H1 (cell line): ENCODE results near the gene WBP11. TPM values are rescaled to one million over a fixed set of nuclear protein-coding genes. Genes with fewer than 3 reads are reported as not detected.

ENCODE experiments used
- CTCF ChIA-PET: fragments of 300-600 bp; sonication (Branson Sonifier 250); formaldehyde crosslinking; loops from one replicate; lab custom pipeline; 2021; ENCODE audit not compliant: partially characterized antibody; lab: Charles Lee
- POLR2A ChIA-PET: fragments of 300-600 bp; sonication (Branson Sonifier 250); formaldehyde crosslinking; loops from one replicate; lab custom pipeline; 2021; ENCODE audit warnings: inconsistent platforms; ENCODE audit not compliant: partially characterized antibody; lab: Charles Lee
- DNase-seq, 2 experiments: peaks; one replicate each; pipeline versions ENCODE4 v3.0.0 to v3.0.0-alpha.2; 2010 to 2022; ENCODE audit warnings: low spot score in 2 of 2, low read depth in 1 of 2, mixed read lengths in 1 of 2
- FAIRE-seq: peaks from 2 replicates; lab custom pipeline; 2011; peaks lifted over from hg19 to GRCh38; lab: Jason Lieb, UNC
- H2AFZ ChIP-seq: 2 replicates; pipeline ENCODE4 v1.8.1; 2012; ENCODE audit warnings: low read length, inconsistent platforms
- H2AK5ac ChIP-seq: 2 replicates; pipeline ENCODE4 v1.6.1; 2013; ENCODE audit warnings: low read depth, low read length
- H2BK120ac ChIP-seq: replicated peaks from 2 replicates; pipeline ENCODE3; 2013; ENCODE audit warnings: low read depth, low read length, inconsistent platforms
- H2BK12ac ChIP-seq: 2 replicates; pipeline ENCODE4 v1.6.1; 2013; ENCODE audit warnings: low read depth, low read length
- H2BK15ac ChIP-seq: 2 replicates; pipeline ENCODE4 v1.6.1; 2013; ENCODE audit warnings: low read length
- H2BK20ac ChIP-seq: 2 replicates; pipeline ENCODE4 v1.6.1; 2013; ENCODE audit warnings: low read length
- H2BK5ac ChIP-seq: 2 replicates; pipeline ENCODE4 v1.6.1; 2013; ENCODE audit warnings: low read depth, low read length
- H3K14ac ChIP-seq: 2 replicates; pipeline ENCODE4 v1.6.1; 2013; ENCODE audit warnings: inconsistent platforms; ENCODE audit not compliant: insufficient read length
- H3K18ac ChIP-seq: 2 replicates; pipeline ENCODE4 v1.6.1; 2013; ENCODE audit warnings: low read length; ENCODE audit errors: extremely low read depth
- H3K23ac ChIP-seq: 2 replicates; pipeline ENCODE4 v1.6.1; 2013; ENCODE audit warnings: inconsistent platforms; ENCODE audit not compliant: insufficient read length
- H3K23me2 ChIP-seq: 2 replicates; pipeline ENCODE4 v1.6.1; 2013; ENCODE audit warnings: low read depth, low read length
- H3K27ac ChIP-seq: 2 replicates; pipeline ENCODE4 v1.6.1; 2011; ENCODE audit warnings: low read depth, low read length, inconsistent platforms
- H3K27me3 ChIP-seq, 4 experiments: replicated peaks in 1 of 4; 1 replicate in 1 of 4; 2 replicates in 3 of 4; pipeline versions ENCODE4 v1.6.1 to v1.8.1; 2011 to 2013; ENCODE audit warnings: low read length in 3 of 4, mild to moderate bottlenecking in 3 of 4, inconsistent platforms in 2 of 4, mixed read lengths in 2 of 4, moderate library complexity in 1 of 4; ENCODE audit not compliant: control insufficient read depth in 3 of 4, insufficient read depth in 3 of 4; ENCODE audit errors: extremely low read depth in 1 of 4
- H3K36me3 ChIP-seq, 4 experiments: 2 replicates each; pipeline versions ENCODE4 v1.6.1 to v1.8.1; 2011 to 2013; ENCODE audit warnings: mild to moderate bottlenecking in 4 of 4, low read length in 3 of 4, moderate library complexity in 2 of 4, control low read depth in 1 of 4, inconsistent platforms in 1 of 4; ENCODE audit not compliant: insufficient read depth in 4 of 4, control insufficient read depth in 2 of 4
- H3K4ac ChIP-seq: replicated peaks from 2 replicates; pipeline ENCODE3; 2013; ENCODE audit warnings: low read length, low read depth, mixed read lengths, inconsistent platforms; ENCODE audit not compliant: insufficient read length
- H3K4me1 ChIP-seq, 4 experiments: replicated peaks in 1 of 4; 1 replicate in 1 of 4; 2 replicates in 3 of 4; pipeline versions ENCODE4 v1.6.1 to v1.8.1; 2011 to 2013; ENCODE audit warnings: low read length in 3 of 4, inconsistent platforms in 2 of 4, mixed read lengths in 1 of 4; ENCODE audit not compliant: insufficient read depth in 4 of 4, control insufficient read depth in 3 of 4
- H3K4me2 ChIP-seq, 2 experiments: 2 replicates each; pipeline versions ENCODE4 v1.6.1 to v1.8.1; 2011 to 2013; ENCODE audit warnings: low read depth in 2 of 2, low read length in 2 of 2, control low read depth in 1 of 2, inconsistent platforms in 1 of 2, mild to moderate bottlenecking in 1 of 2; ENCODE audit not compliant: insufficient read depth in 1 of 2
- H3K4me3 ChIP-seq, 4 experiments: fragments of 200-600, 300-600 bp in 1 of 4; sonication (generic), shearing (Covaris generic), sonication (Bioruptor Twin) in 1 of 4; 2 replicates each; pipeline versions ENCODE4 v1.5.1 to v1.8.1; 2011 to 2016; ENCODE audit warnings: low read length in 4 of 4, low read depth in 3 of 4, control low read depth in 2 of 4, inconsistent platforms in 2 of 4, mild to moderate bottlenecking in 2 of 4, mixed read lengths in 1 of 4, moderate library complexity in 1 of 4; ENCODE audit not compliant: insufficient read depth in 2 of 4; ENCODE audit errors: extremely low read depth in 1 of 4
- H3K56ac ChIP-seq: replicated peaks from 2 replicates; pipeline ENCODE3; 2013; ENCODE audit warnings: low read depth, mild to moderate bottlenecking, mixed read lengths, low read length, inconsistent platforms; ENCODE audit not compliant: insufficient read length
- H3K79me1 ChIP-seq: 2 replicates; pipeline ENCODE4 v1.6.1; 2013; ENCODE audit warnings: low read depth, low read length, control low read depth
- H3K79me2 ChIP-seq, 2 experiments: 2 replicates each; pipeline versions ENCODE4 v1.6.1 to v1.8.1; 2012 to 2013; ENCODE audit warnings: low read length in 2 of 2, mild to moderate bottlenecking in 2 of 2, inconsistent platforms in 1 of 2; ENCODE audit not compliant: insufficient read depth in 2 of 2, control insufficient read depth in 1 of 2
- H3K9ac ChIP-seq, 4 experiments: replicated peaks in 1 of 4; 1 replicate in 1 of 4; 2 replicates in 3 of 4; pipeline versions ENCODE4 v1.6.1 to v1.8.1; 2011 to 2013; ENCODE audit warnings: low read depth in 3 of 4, low read length in 3 of 4, control low read depth in 2 of 4, mild to moderate bottlenecking in 2 of 4, moderate library complexity in 2 of 4, inconsistent platforms in 1 of 4; ENCODE audit errors: extremely low read depth in 1 of 4
- H3K9me3 ChIP-seq, 2 experiments: 2 replicates each; pipeline versions ENCODE4 v1.6.1 to v1.8.1; 2012 to 2013; ENCODE audit warnings: mild to moderate bottlenecking in 2 of 2, moderate library complexity in 2 of 2, control low read depth in 1 of 2, inconsistent platforms in 1 of 2, low read depth in 1 of 2, low read length in 1 of 2, mixed read lengths in 1 of 2; ENCODE audit not compliant: insufficient read depth in 2 of 2
- H4K20me1 ChIP-seq, 2 experiments: replicated peaks in 1 of 2; 2 replicates each; pipeline versions ENCODE3 to v1.8.1; 2011 to 2013; ENCODE audit warnings: inconsistent platforms in 2 of 2, low read length in 2 of 2, mild to moderate bottlenecking in 1 of 2; ENCODE audit not compliant: insufficient read depth in 2 of 2, control insufficient read depth in 1 of 2
- H4K5ac ChIP-seq: 2 replicates; pipeline ENCODE4 v1.6.1; 2013; ENCODE audit warnings: low read length, low read depth, mixed read lengths, inconsistent platforms; ENCODE audit not compliant: insufficient read length
- H4K8ac ChIP-seq: 2 replicates; pipeline ENCODE4 v1.8.0; 2013; ENCODE audit warnings: mild to moderate bottlenecking, moderate library complexity, low read length, inconsistent platforms; ENCODE audit not compliant: insufficient read depth; ENCODE audit errors: extremely low read depth
- H4K91ac ChIP-seq: replicated peaks from 2 replicates; pipeline ENCODE3; 2013; ENCODE audit warnings: low read length, mixed read lengths, inconsistent platforms; ENCODE audit not compliant: insufficient read length
- CTBP2 ChIP-seq: IDR thresholded peaks from 2 replicates; pipeline ENCODE4 v1.7.0; 2011; ENCODE audit warnings: borderline replicate concordance, mild to moderate bottlenecking, moderate library complexity, mixed read lengths, low read length; ENCODE audit not compliant: insufficient read depth, insufficient read length
- EZH2 ChIP-seq: fragments of 200-600 bp; sonication (generic); IDR thresholded peaks from 2 replicates; pipeline ENCODE4 v1.7.1; 2012; ENCODE audit warnings: low read depth, mild to moderate bottlenecking, moderate library complexity, low read length, inconsistent platforms; ENCODE audit not compliant: severe bottlenecking
- JUND ChIP-seq: IDR thresholded peaks from 2 replicates; pipeline ENCODE4 v1.6.1; 2011; ENCODE audit warnings: mild to moderate bottlenecking, improper control_type of control experiment, low read length
- PHF8 ChIP-seq: fragments of 200-600 bp; sonication (generic); conservative IDR thresholded peaks from 2 replicates; pipeline ENCODE4 v1.7.1; 2012; ENCODE audit warnings: low read depth, mild to moderate bottlenecking, inconsistent platforms, low read length, moderate library complexity
- POU5F1 ChIP-seq: IDR thresholded peaks from 2 replicates; pipeline ENCODE4 v1.6.1; 2011; ENCODE audit warnings: low read depth, mild to moderate bottlenecking, low read length, moderate library complexity
- SIN3A ChIP-seq, 2 experiments: IDR thresholded peaks in 1 of 2; conservative IDR thresholded peaks in 1 of 2; 2 replicates each; pipeline ENCODE4 v1.6.1; 2011 to 2012; ENCODE audit warnings: low read length in 2 of 2, improper control_type of control experiment in 1 of 2, low read depth in 1 of 2, mild to moderate bottlenecking in 1 of 2
- USF2 ChIP-seq: IDR thresholded peaks from 2 replicates; pipeline ENCODE4 v1.6.1; 2011; ENCODE audit warnings: low read length, improper control_type of control experiment
- YY1 ChIP-seq: IDR thresholded peaks from 2 replicates; pipeline ENCODE4 v1.6.1; 2011; ENCODE audit warnings: low read depth, mild to moderate bottlenecking, low read length
- WGBS, 2 experiments: shearing (Covaris generic) in 1 of 2; methylation state at CpG; one replicate each; pipeline versions ENCODE4 v1.1.6 to v1.1.7; 2013 to 2015; ENCODE audit warnings: low lambda C conversion rate in 2 of 2, mixed read lengths in 2 of 2, inconsistent platforms in 1 of 2, low coverage in 1 of 2, missing lambda C conversion rate in 1 of 2; ENCODE audit not compliant: insufficient replicate concordance in 2 of 2, insufficient coverage in 1 of 2, insufficient read length in 1 of 2; ENCODE audit errors: extremely low coverage in 1 of 2, missing lambda C conversion rate in 1 of 2; 5-methylcytosine and 5-hydroxymethylcytosine counted together
- polyA plus RNA-seq, 7 experiments: library from polyadenylated mRNA; depleted of rRNA in 3 of 7; stranded (reverse) in 5 of 7; unstranded in 2 of 7; fragments of >200 nt in 5 of 7; fragments of 200-250 nt in 2 of 7; gene quantifications; 1 replicate in 5 of 7; 2 replicates in 1 of 7; 4 replicates in 1 of 7; pipeline versions ENCODE4 v1.2.1 to v1.2.3, GENCODE V29; 2011 to 2013; ENCODE audit warnings: missing spikeins in 2 of 7, mixed read lengths in 2 of 7
- total RNA-seq: library from RNA; stranded (reverse); fragmentation: NEBNext Ultra II Directional; extraction: Animal tissue kit (Norgen Biotek cat#: 25700); gene quantifications from 2 replicates; pipeline ENCODE4 v1.2.1, GENCODE V29; 2021

Gene WBP11
- total and polyA plus RNA-seq, 2 of the 8 experiments (the other 6 are each of a cell fraction or from before 2014, with no cell fraction given) = 22.1 to 134 TPM

GRCh38 chr12:14780859-14781258 lies 22.4 kb downstream of the WBP11 start:
- no peak overlapping the region for H2BK20ac ChIP-seq
- no peaks in the 10 kb centered on the region for H3K23me2 ChIP-seq
- DNase-seq (no peak), FAIRE-seq (no peak)
- no peak overlapping the region for H4K8ac ChIP-seq
- H4K5ac ChIP-seq = no peak overlapping the region
- H2BK15ac ChIP-seq = no peak overlapping the region
- no peak overlapping the region for H2BK5ac ChIP-seq
- no peak overlapping the region for H2BK120ac ChIP-seq
- no peak overlapping the region for H2BK12ac ChIP-seq
- peaks cover 0 to 14% (median 0%) of the 10 kb centered on the region in 4 experiments; a peak in 3 of 8 replicates for H3K36me3 ChIP-seq
- H3K9ac ChIP-seq = no peak overlapping the region
- H4K91ac ChIP-seq = peak overlapping the region; percentile 39
- H3K4me2 ChIP-seq = no peak overlapping the region
- no peak overlapping the region for H3K27ac ChIP-seq
- no peak overlapping the region for H3K18ac ChIP-seq
- POLR2A ChIA-PET = interaction anchor here (1.4 to 9.9 kb wide), 2 partner anchors 9 to 22 kb away, joined by 6 to 136 read pairs; partner anchors contain the start of genes C12orf60 and WBP11
- H3K79me2 ChIP-seq = peaks cover 0 to under 1% of the 10 kb centered on the region in 2 experiments; a peak in 2 of 4 replicates
- no peaks in the 10 kb centered on the region for H3K9me3 ChIP-seq
- CTCF ChIA-PET = interaction anchor here (1.0 to 3.4 kb wide), 5 partner anchors 11 to 214 kb away, joined by 3 to 12 read pairs (median 5); no protein-coding TSS in a partner anchor
- no peak overlapping the region for H3K23ac ChIP-seq
- no peak overlapping the region for H2AFZ ChIP-seq
- no peak overlapping the region for H3K14ac ChIP-seq
- no peak overlapping the region for H2AK5ac ChIP-seq
- no peaks in the 10 kb centered on the region for H3K27me3 ChIP-seq
- 82% methylated on average over 3 of the region's 3 CpGs; no CpG with 5 or more reads in 1 of the 2 experiments for WGBS, 2 experiments
- no peaks in the 10 kb centered on the region for H4K20me1 ChIP-seq
- H3K56ac ChIP-seq = no peak overlapping the region
- no peak overlapping the region for H3K4ac ChIP-seq
- no peak overlapping the region for H3K4me3 ChIP-seq
- H3K79me1 ChIP-seq = no peaks in the 10 kb centered on the region
- H3K4me1 ChIP-seq = peaks cover 0 to 3% (median 0%) of the 10 kb centered on the region in 4 experiments; a peak in 1 of 7 replicates
- TF ChIP-seq EZH2 (no peak), CTBP2 (no peak), YY1 (no peak), USF2 (no peak), SIN3A (conservative IDR thresholded peaks at IDR 0.05 in 1 of 2, IDR thresholded peaks at IDR 0.05 in 1 of 2; ENCODE audit: low read depth in 1 of 2, low read length in 2 of 2) (no peak), JUND (no peak), PHF8 (no peak), POU5F1 (no peak)
